Measurements from ENCODE around the gene SYNM.

DNA sequence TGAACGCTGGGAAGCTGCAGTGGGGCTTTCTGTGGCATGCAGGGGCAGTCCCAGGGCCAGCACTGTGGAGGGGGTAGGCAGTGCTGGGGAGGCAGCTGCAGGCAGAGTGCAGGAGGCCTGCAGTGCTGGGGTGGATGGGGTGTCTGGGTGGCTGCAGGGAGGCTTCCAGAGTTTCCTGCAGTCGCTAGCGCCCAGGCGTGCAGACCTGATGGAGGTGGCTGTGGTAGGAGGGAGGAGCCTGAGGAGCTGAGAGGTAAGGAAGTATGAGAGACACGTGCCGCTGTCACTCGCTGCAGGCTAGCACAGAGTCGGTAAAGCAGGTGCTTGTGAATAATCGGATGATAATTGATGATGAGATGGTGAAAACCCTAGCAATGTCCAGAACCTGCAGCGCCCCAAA, 16.3 kb downstream of the SYNM start:
- TF ChIP-seq CTCF (IDR thresholded peaks at IDR 0.05) (no peak), POLR2A (IDR thresholded peaks at IDR 0.05) (no peak)
